ENCODE data around the gene RBFOX1. TPM values are rescaled to one million over a fixed set of nuclear protein-coding genes. Genes with fewer than 3 reads are reported as not detected.

The RBFOX1 gene
- total RNA-seq, 1 donor from 2014 or later, result 0.84 TPM

DNA sequence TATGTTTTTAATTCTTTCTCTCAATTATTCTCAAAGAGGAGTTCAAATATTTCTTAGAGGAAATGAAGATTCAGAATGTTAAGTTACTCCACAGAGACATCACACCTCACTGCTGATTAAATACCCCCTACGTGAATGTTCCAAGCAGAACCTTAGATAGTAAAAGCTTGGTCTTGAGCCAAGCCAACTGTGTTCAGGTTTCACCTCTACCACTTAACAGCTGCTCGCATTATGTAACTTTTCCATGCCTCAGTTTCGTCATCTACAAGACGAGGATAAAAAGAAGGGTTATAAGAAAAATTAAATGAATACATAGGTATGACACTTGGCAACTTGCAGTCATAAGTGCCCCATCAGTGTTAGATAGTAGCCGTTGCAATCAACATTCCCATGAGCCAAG lies 356.2 kb downstream of the RBFOX1 start:
- no peaks in the 10 kb centered on the region for H3K79me2 ChIP-seq (ENCODE audit: insufficient read depth, low read length)
- H3K36me3 ChIP-seq (ENCODE audit: insufficient read depth, low read length), result no peaks in the 10 kb centered on the region
- no peaks in the 10 kb centered on the region for H3K4me1 ChIP-seq (ENCODE audit: insufficient read depth, low read length)
- Mint-ChIP-seq H3K27ac (ENCODE audit: unreplicated experiment) (no peak overlapping the region), H3K9me3 (ENCODE audit: unreplicated experiment) (no peaks in the 10 kb centered on the region), H3K4me3 (ENCODE audit: unreplicated experiment) (no peak overlapping the region), H3K27me3 (ENCODE audit: low read depth, unreplicated experiment) (peaks cover 10% of the 10 kb centered on the region), H3K36me3 (ENCODE audit: low read depth, unreplicated experiment) (no peaks in the 10 kb centered on the region), H3K4me1 (ENCODE audit: low read depth, unreplicated experiment) (no peaks in the 10 kb centered on the region)
- FAIRE-seq (no peak), DNase-seq (ENCODE audit: low read depth) (no peak)
- H2AFZ ChIP-seq (ENCODE audit: low read depth, low read length), result no peak overlapping the region
- H3K9me3 ChIP-seq (ENCODE audit: insufficient read depth, low read depth, low read length), result no peaks in the 10 kb centered on the region
- no peak overlapping the region for H3K27ac ChIP-seq (ENCODE audit: low read depth, low read length)
- H3K4me3 ChIP-seq (ENCODE audit: insufficient read depth, low read depth, low read length), result no peak overlapping the region
- H3K27me3 ChIP-seq (ENCODE audit: insufficient read depth, low read length), result no peaks in the 10 kb centered on the region
- H3K9ac ChIP-seq (ENCODE audit: low read length), result no peak overlapping the region
- no peak overlapping the region for H3K4me2 ChIP-seq (ENCODE audit: low read length)
- no peaks in the 10 kb centered on the region for H4K20me1 ChIP-seq (ENCODE audit: insufficient read depth, low read length)
- no peak for TF ChIP-seq EZH2 (IDR thresholded peaks at IDR 0.05; ENCODE audit: insufficient read depth, low read length)
- TF ChIP-seq, protein P1, sequence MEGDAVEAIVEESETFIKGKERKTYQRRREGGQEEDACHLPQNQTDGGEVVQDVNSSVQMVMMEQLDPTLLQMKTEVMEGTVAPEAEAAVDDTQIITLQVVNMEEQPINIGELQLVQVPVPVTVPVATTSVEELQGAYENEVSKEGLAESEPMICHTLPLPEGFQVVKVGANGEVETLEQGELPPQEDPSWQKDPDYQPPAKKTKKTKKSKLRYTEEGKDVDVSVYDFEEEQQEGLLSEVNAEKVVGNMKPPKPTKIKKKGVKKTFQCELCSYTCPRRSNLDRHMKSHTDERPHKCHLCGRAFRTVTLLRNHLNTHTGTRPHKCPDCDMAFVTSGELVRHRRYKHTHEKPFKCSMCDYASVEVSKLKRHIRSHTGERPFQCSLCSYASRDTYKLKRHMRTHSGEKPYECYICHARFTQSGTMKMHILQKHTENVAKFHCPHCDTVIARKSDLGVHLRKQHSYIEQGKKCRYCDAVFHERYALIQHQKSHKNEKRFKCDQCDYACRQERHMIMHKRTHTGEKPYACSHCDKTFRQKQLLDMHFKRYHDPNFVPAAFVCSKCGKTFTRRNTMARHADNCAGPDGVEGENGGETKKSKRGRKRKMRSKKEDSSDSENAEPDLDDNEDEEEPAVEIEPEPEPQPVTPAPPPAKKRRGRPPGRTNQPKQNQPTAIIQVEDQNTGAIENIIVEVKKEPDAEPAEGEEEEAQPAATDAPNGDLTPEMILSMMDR (IDR thresholded peaks at IDR 0.05; ENCODE audit: insufficient read depth, low read depth, low read length), result no peak

DNA sequence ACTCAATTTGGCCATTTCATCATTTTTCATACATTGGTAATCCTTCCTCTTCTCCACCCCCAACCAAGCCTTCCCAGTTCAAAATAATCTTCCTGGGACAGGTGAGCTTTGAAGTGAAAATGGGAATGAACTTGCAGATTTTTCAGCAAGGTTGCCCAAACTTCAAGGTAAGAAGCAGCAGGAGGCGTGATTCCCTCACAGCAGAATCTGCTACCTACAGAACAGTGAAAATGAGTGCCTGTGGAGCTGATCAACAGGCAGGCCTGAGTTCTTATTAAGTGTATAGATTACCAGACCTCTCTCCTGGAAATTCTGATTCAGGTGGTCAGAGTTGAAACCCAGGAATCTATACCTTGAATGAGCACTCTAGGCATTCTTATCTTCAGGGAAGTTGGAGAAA lies 356.6 kb downstream of the RBFOX1 start:
- DNase-seq (ENCODE audit: low read depth), result no peak
- TF ChIP-seq EZH2 (IDR thresholded peaks at IDR 0.05; ENCODE audit: insufficient read depth, low read length), result no peak
- TF ChIP-seq, protein P1 (IDR thresholded peaks at IDR 0.05; ENCODE audit: insufficient read depth, low read depth, low read length), result no peak
- FAIRE-seq, result no peak
- Histone ChIP-seq H3K27ac (ENCODE audit: low read depth, low read length) (no peak overlapping the region), H3K9me3 (ENCODE audit: insufficient read depth, low read depth, low read length) (no peaks in the 10 kb centered on the region), H4K20me1 (ENCODE audit: insufficient read depth, low read length) (no peaks in the 10 kb centered on the region), H3K4me2 (ENCODE audit: low read length) (no peak overlapping the region), H3K27me3 (ENCODE audit: insufficient read depth, low read length) (no peaks in the 10 kb centered on the region), H2AFZ (ENCODE audit: low read depth, low read length) (no peak overlapping the region), H3K4me1 (ENCODE audit: insufficient read depth, low read length) (no peaks in the 10 kb centered on the region), H3K9ac (ENCODE audit: low read length) (no peak overlapping the region), H3K79me2 (ENCODE audit: insufficient read depth, low read length) (no peaks in the 10 kb centered on the region), H3K4me3 (ENCODE audit: insufficient read depth, low read depth, low read length) (no peak overlapping the region), H3K36me3 (ENCODE audit: insufficient read depth, low read length) (no peaks in the 10 kb centered on the region)
- H3K4me3 Mint-ChIP-seq (ENCODE audit: unreplicated experiment), result no peak overlapping the region
- no peaks in the 10 kb centered on the region for H3K9me3 Mint-ChIP-seq (ENCODE audit: unreplicated experiment)
- no peaks in the 10 kb centered on the region for H3K4me1 Mint-ChIP-seq (ENCODE audit: low read depth, unreplicated experiment)
- no peaks in the 10 kb centered on the region for H3K36me3 Mint-ChIP-seq (ENCODE audit: low read depth, unreplicated experiment)
- no peak overlapping the region for H3K27ac Mint-ChIP-seq (ENCODE audit: unreplicated experiment)
- H3K27me3 Mint-ChIP-seq (ENCODE audit: low read depth, unreplicated experiment), result peaks cover 10% of the 10 kb centered on the region

DNA sequence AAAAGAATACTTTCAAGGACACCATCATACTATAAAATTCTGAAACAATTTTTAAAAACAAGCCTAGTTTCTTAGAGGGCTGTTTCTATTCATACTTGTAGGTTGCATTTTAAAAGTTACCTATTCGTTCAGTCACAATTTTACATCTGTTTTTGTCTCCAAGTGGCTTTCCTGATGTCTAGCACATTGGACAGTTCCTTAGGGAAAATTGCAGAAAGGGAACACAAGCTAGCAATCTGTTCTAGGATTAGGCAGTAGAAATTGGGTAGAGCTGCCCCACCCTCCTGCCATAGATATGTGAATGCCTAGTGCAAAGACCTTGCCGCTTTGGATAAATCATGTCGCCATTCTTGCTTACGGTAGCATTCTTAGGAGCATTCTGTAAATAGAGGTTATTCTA lies 358.9 kb downstream of the RBFOX1 start:
- FAIRE-seq (no peak), DNase-seq (ENCODE audit: low read depth) (no peak)
- Histone ChIP-seq H4K20me1 (ENCODE audit: insufficient read depth, low read length) (no peaks in the 10 kb centered on the region), H2AFZ (ENCODE audit: low read depth, low read length) (no peak overlapping the region), H3K9me3 (ENCODE audit: insufficient read depth, low read depth, low read length) (no peaks in the 10 kb centered on the region), H3K4me1 (ENCODE audit: insufficient read depth, low read length) (no peaks in the 10 kb centered on the region), H3K27me3 (ENCODE audit: insufficient read depth, low read length) (no peaks in the 10 kb centered on the region), H3K4me2 (ENCODE audit: low read length) (no peak overlapping the region), H3K9ac (ENCODE audit: low read length) (no peak overlapping the region), H3K27ac (ENCODE audit: low read depth, low read length) (no peak overlapping the region), H3K4me3 (ENCODE audit: insufficient read depth, low read depth, low read length) (no peak overlapping the region), H3K36me3 (ENCODE audit: insufficient read depth, low read length) (no peaks in the 10 kb centered on the region), H3K79me2 (ENCODE audit: insufficient read depth, low read length) (no peaks in the 10 kb centered on the region)
- H3K27me3 Mint-ChIP-seq (ENCODE audit: low read depth, unreplicated experiment), result peaks cover 6% of the 10 kb centered on the region
- H3K27ac Mint-ChIP-seq (ENCODE audit: unreplicated experiment), result no peak overlapping the region
- H3K9me3 Mint-ChIP-seq (ENCODE audit: unreplicated experiment), result no peaks in the 10 kb centered on the region
- H3K36me3 Mint-ChIP-seq (ENCODE audit: low read depth, unreplicated experiment), result no peaks in the 10 kb centered on the region
- no peak overlapping the region for H3K4me3 Mint-ChIP-seq (ENCODE audit: unreplicated experiment)
- no peaks in the 10 kb centered on the region for H3K4me1 Mint-ChIP-seq (ENCODE audit: low read depth, unreplicated experiment)
- TF ChIP-seq, protein P1 (IDR thresholded peaks at IDR 0.05; ENCODE audit: insufficient read depth, low read depth, low read length), result no peak
- TF ChIP-seq EZH2 (IDR thresholded peaks at IDR 0.05; ENCODE audit: insufficient read depth, low read length), result no peak
